ENCODE data around the gene PEX11A. TPM values are rescaled to one million over a fixed set of nuclear protein-coding genes. Genes with fewer than 3 reads are reported as not detected.

The PEX11A gene
- 2.7 and 5.4 TPM in 2 replicates for total RNA-seq (2021)
- percentile 49 among the genes with signal in this experiment for Bru-seq, nascent RNA
- BruChase-seq, experiment 1, labeled RNA remaining after a 2-hour chase: percentile 60 among the genes with signal in this experiment
- percentile 55 among the genes with signal in this experiment for BruChase-seq, experiment 2, labeled RNA remaining after a 6-hour chase
- long read RNA-seq, partial matches to known transcripts: 0 of 7 reads
- long read RNA-seq, other reads (novel, unspliced or antisense): 2 of 7 reads

DNA sequence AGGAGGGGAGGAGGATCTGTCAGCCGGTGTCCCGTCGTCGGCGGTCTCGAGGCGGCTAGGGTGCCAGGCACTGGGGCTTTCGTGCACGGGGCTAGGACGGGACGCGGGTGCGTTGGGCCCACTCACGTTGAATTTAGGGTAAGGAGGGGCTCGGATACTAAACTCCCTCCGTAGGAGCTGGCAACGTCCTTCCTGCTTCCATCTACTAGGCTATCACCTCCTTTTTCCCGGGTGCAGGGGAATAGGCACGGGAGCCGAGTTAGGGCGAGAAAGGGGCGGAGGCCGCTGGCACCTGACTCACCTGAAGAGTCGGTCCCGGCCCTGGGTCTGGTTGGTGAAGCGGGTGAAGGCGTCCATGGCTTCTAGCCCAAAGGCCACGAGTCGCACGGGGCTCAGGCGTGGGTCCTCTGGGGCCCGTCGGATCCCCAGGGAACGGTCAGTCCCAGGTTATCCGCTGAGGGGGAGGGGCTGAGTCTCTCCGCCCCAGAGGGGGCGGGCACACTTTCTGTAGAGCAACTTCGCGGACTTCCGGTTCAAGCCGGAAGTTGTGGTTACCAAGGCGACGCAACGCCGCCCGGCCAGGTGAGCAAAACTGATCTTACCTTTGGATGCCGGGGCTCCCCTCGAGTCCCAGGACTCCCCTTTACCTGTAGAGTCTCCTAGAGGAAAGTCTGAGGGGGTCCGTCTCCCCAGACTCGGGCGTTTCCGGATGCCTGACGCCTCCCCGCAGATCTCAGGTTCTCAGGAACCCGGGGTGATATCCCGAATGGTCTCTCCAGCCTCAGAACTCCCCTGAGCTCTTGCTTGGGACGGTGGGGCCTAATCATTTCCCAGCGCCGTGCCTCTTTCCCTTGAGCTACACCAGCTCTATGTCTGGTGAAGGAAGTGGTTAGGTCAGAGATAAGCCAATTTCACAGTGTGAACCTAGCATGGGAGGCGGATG lies at the start of gene PEX11A, which contains the start of gene WDR93:
TSS of gene PEX11A (minus strand) at position 479 of the 943 bp plus-strand sequence. CDS start at position 357, 122 bp downstream.
TSS of gene WDR93 (plus strand) at position 536 of the 943 bp plus-strand sequence. CDS start 10,936 bp downstream, outside the sequence.
- Histone ChIP-seq H3K9me3 (ENCODE audit: low read depth, low read length, poor library complexity, severe bottlenecking) (no peaks in the 10 kb centered on the region), H3K4me3 (ENCODE audit: low read depth, low read length, poor library complexity, severe bottlenecking) (peak within 1 kb of the TSS; percentile 88), H3K36me3 (ENCODE audit: insufficient read depth, low read length, poor library complexity, severe bottlenecking) (no peaks in the 10 kb centered on the region), H3K27me3 (replicated peaks; ENCODE audit: insufficient read depth, low read depth, low read length, poor library complexity) (peaks cover 3% of the 10 kb centered on the region), H3K4me1 (ENCODE audit: insufficient read depth, low read length, poor library complexity, severe bottlenecking) (no peaks in the 10 kb centered on the region), H3K27ac (ENCODE audit: low read depth, low read length, poor library complexity, severe bottlenecking) (peak within 1 kb of the TSS; percentile 56)
- ChIA-PET CTCF (no interaction called here), POLR2A (ENCODE audit: low non-redundant PET) (no interaction called here)
- BruUV-seq (replicated peaks): TSS peak; percentile 54
- TF ChIP-seq, protein P1, sequence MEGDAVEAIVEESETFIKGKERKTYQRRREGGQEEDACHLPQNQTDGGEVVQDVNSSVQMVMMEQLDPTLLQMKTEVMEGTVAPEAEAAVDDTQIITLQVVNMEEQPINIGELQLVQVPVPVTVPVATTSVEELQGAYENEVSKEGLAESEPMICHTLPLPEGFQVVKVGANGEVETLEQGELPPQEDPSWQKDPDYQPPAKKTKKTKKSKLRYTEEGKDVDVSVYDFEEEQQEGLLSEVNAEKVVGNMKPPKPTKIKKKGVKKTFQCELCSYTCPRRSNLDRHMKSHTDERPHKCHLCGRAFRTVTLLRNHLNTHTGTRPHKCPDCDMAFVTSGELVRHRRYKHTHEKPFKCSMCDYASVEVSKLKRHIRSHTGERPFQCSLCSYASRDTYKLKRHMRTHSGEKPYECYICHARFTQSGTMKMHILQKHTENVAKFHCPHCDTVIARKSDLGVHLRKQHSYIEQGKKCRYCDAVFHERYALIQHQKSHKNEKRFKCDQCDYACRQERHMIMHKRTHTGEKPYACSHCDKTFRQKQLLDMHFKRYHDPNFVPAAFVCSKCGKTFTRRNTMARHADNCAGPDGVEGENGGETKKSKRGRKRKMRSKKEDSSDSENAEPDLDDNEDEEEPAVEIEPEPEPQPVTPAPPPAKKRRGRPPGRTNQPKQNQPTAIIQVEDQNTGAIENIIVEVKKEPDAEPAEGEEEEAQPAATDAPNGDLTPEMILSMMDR (conservative IDR thresholded peaks at IDR 0.05; ENCODE audit: low read depth, low read length): no peak
- no peak for TF ChIP-seq EZH2 (IDR thresholded peaks at IDR 0.05; ENCODE audit: borderline replicate concordance, low read depth, low read length, poor library complexity, severe bottlenecking)
- intact Hi-C loops (cut with micrococcal nuclease; ENCODE audit: unreplicated experiment): no loop called here
- peak; percentile 87 for DNase-seq (ENCODE audit: low spot score)

- no TSS peak for BruUV-seq (replicated peaks)
- no peak overlapping the region for H3K4me3 ChIP-seq (ENCODE audit: low read depth, low read length, poor library complexity, severe bottlenecking)
- no peaks in the 10 kb centered on the region for H3K36me3 ChIP-seq (ENCODE audit: insufficient read depth, low read length, poor library complexity, severe bottlenecking)
- H3K27ac ChIP-seq (ENCODE audit: low read depth, low read length, poor library complexity, severe bottlenecking): no peak overlapping the region
- ChIA-PET POLR2A (ENCODE audit: low non-redundant PET) (interaction anchor here (0.5 to 0.6 kb wide), 2 partner anchors 10 to 598 kb away, joined by 3 to 33 read pairs; no protein-coding TSS in a partner anchor), CTCF (interaction anchor here (0.5 to 1.6 kb wide), 10 partner anchors 10 to 347 kb away, joined by 3 to 23 read pairs (median 6); partner anchors contain the start of gene MESP1)
- no peaks in the 10 kb centered on the region for H3K4me1 ChIP-seq (ENCODE audit: insufficient read depth, low read length, poor library complexity, severe bottlenecking)
- intact Hi-C loops (cut with micrococcal nuclease; ENCODE audit: unreplicated experiment): loop anchor here (2.0 to 5.0 kb wide), 2 partner anchors 137 to 347 kb away; no protein-coding TSS in a partner anchor
- H3K27me3 ChIP-seq (replicated peaks; ENCODE audit: insufficient read depth, low read depth, low read length, poor library complexity): no peaks in the 10 kb centered on the region
- no peak for TF ChIP-seq EZH2 (IDR thresholded peaks at IDR 0.05; ENCODE audit: borderline replicate concordance, low read depth, low read length, poor library complexity, severe bottlenecking)
- TF ChIP-seq, protein P1 (conservative IDR thresholded peaks at IDR 0.05; ENCODE audit: low read depth, low read length): peak; percentile 85
- DNase-seq (ENCODE audit: low spot score): peak; percentile 79
- H3K9me3 ChIP-seq (ENCODE audit: low read depth, low read length, poor library complexity, severe bottlenecking): no peaks in the 10 kb centered on the region
Observed at GRCh38 chr15:89740137-89740536, 49.6 kb upstream of the PEX11A start.

- TF ChIP-seq EZH2 (IDR thresholded peaks at IDR 0.05; ENCODE audit: borderline replicate concordance, low read depth, low read length, poor library complexity, severe bottlenecking): no peak
- TF ChIP-seq, protein P1 (conservative IDR thresholded peaks at IDR 0.05; ENCODE audit: low read depth, low read length): no peak
Observed at GRCh38 chr15:89735773-89736172, 45.2 kb upstream of the PEX11A start.

More at GRCh38 chr15:89735773-89736172, 45.2 kb upstream of the PEX11A start:
- ChIA-PET CTCF (no interaction called here), POLR2A (ENCODE audit: low non-redundant PET) (no interaction called here)
- intact Hi-C loops (cut with micrococcal nuclease; ENCODE audit: unreplicated experiment): no loop called here
- H3K9me3 ChIP-seq (ENCODE audit: low read depth, low read length, poor library complexity, severe bottlenecking): no peaks in the 10 kb centered on the region
- H3K27me3 ChIP-seq (replicated peaks; ENCODE audit: insufficient read depth, low read depth, low read length, poor library complexity): no peaks in the 10 kb centered on the region
- no TSS peak for BruUV-seq (replicated peaks)
- no peaks in the 10 kb centered on the region for H3K4me1 ChIP-seq (ENCODE audit: insufficient read depth, low read length, poor library complexity, severe bottlenecking)
- no peak overlapping the region for H3K4me3 ChIP-seq (ENCODE audit: low read depth, low read length, poor library complexity, severe bottlenecking)
- H3K27ac ChIP-seq (ENCODE audit: low read depth, low read length, poor library complexity, severe bottlenecking): no peak overlapping the region
- DNase-seq (ENCODE audit: low spot score): no peak
- no peaks in the 10 kb centered on the region for H3K36me3 ChIP-seq (ENCODE audit: insufficient read depth, low read length, poor library complexity, severe bottlenecking)

Data from A673 (cell line).